ENCODE data around the gene CEP72.
"Not testable (repeated sequence)": the region's sequence is repeated elsewhere in the genome, so short reads cannot be mapped to it uniquely, and the experiment has no call there.

CEP72 gene

GRCh38 chr5:677131-678101 is 65.3 kb downstream of the CEP72 start:
- Histone ChIP-seq H3K4me3 (ENCODE audit: low read depth, low read length, poor library complexity, severe bottlenecking) (no peak overlapping the region), H3K79me2 (ENCODE audit: insufficient read depth, low read length) (no peaks in the 10 kb centered on the region), H3K4me1 (ENCODE audit: insufficient read depth, low read length, severe bottlenecking) (no peaks in the 10 kb centered on the region), H2AFZ (ENCODE audit: low read length) (no peak overlapping the region), H3K4me2 (ENCODE audit: low read length) (no peak overlapping the region), H4K20me1 (ENCODE audit: insufficient read depth, low read length) (no peaks in the 10 kb centered on the region), H3K9ac (ENCODE audit: low read length) (no peak overlapping the region), H3K36me3 (ENCODE audit: insufficient read depth, low read length) (no peaks in the 10 kb centered on the region), H3K9me2 (ENCODE audit: low read depth, low read length) (no peaks in the 10 kb centered on the region), H3F3A (ENCODE audit: insufficient read depth, low read length) (no peaks in the 10 kb centered on the region), H3K9me3 (ENCODE audit: low read length) (no peaks in the 10 kb centered on the region), H3K27ac (ENCODE audit: low read depth, low read length, poor library complexity, severe bottlenecking) (no peak overlapping the region), H3K27me3 (ENCODE audit: insufficient read depth, low read length) (no peaks in the 10 kb centered on the region)
- TF ChIP-seq, protein P1, sequence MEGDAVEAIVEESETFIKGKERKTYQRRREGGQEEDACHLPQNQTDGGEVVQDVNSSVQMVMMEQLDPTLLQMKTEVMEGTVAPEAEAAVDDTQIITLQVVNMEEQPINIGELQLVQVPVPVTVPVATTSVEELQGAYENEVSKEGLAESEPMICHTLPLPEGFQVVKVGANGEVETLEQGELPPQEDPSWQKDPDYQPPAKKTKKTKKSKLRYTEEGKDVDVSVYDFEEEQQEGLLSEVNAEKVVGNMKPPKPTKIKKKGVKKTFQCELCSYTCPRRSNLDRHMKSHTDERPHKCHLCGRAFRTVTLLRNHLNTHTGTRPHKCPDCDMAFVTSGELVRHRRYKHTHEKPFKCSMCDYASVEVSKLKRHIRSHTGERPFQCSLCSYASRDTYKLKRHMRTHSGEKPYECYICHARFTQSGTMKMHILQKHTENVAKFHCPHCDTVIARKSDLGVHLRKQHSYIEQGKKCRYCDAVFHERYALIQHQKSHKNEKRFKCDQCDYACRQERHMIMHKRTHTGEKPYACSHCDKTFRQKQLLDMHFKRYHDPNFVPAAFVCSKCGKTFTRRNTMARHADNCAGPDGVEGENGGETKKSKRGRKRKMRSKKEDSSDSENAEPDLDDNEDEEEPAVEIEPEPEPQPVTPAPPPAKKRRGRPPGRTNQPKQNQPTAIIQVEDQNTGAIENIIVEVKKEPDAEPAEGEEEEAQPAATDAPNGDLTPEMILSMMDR (IDR thresholded peaks at IDR 0.05; ENCODE audit: low read length) = no peak
- TF ChIP-seq EZH2 (IDR thresholded peaks at IDR 0.05; ENCODE audit: borderline replicate concordance, low read length) = no peak

DNA sequence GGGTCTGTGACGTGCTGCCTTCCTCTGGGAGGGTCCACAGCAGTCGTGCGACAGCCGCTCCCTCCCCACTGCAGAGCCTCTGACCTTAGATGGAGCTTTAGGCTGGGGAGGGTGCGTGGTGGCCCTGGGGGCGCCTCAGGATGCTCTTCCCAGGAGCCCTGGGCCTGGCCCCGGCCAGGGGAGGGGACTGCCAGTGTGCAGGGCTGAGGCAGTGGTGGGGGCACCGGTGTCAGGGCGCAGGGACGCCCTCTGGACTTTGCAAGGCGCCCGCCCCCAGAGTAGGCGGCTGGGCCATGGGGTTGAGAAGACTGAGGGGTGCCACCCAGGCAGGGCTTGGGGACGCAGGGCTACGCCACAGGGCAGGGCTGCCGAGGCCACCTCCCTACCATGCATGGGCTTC is 66.4 kb downstream of the CEP72 start:
- not testable (repeated sequence) for H3K79me2 ChIP-seq (ENCODE audit: insufficient read depth, low read length); H3K9me2 ChIP-seq (ENCODE audit: low read depth, low read length); H4K20me1 ChIP-seq (ENCODE audit: insufficient read depth, low read length); H3K4me3 ChIP-seq (ENCODE audit: low read depth, low read length, poor library complexity, severe bottlenecking); H2AFZ ChIP-seq (ENCODE audit: low read length); H3K27ac ChIP-seq (ENCODE audit: low read depth, low read length, poor library complexity, severe bottlenecking); H3K4me2 ChIP-seq (ENCODE audit: low read length); H3F3A ChIP-seq (ENCODE audit: insufficient read depth, low read length); H3K27me3 ChIP-seq (ENCODE audit: insufficient read depth, low read length); H3K36me3 ChIP-seq (ENCODE audit: insufficient read depth, low read length); H3K9ac ChIP-seq (ENCODE audit: low read length); H3K9me3 ChIP-seq (ENCODE audit: low read length); H3K4me1 ChIP-seq (ENCODE audit: insufficient read depth, low read length, severe bottlenecking)

- H3K9me3 ChIP-seq (ENCODE audit: low read length); H3K4me1 ChIP-seq (ENCODE audit: insufficient read depth, low read length, severe bottlenecking); H3K27ac ChIP-seq (ENCODE audit: low read depth, low read length, poor library complexity, severe bottlenecking); H3K36me3 ChIP-seq (ENCODE audit: insufficient read depth, low read length); H3K9ac ChIP-seq (ENCODE audit: low read length); H3K4me3 ChIP-seq (ENCODE audit: low read depth, low read length, poor library complexity, severe bottlenecking); H3F3A ChIP-seq (ENCODE audit: insufficient read depth, low read length); H4K20me1 ChIP-seq (ENCODE audit: insufficient read depth, low read length); H2AFZ ChIP-seq (ENCODE audit: low read length); H3K4me2 ChIP-seq (ENCODE audit: low read length); H3K27me3 ChIP-seq (ENCODE audit: insufficient read depth, low read length); H3K79me2 ChIP-seq (ENCODE audit: insufficient read depth, low read length); H3K9me2 ChIP-seq (ENCODE audit: low read depth, low read length): not testable (repeated sequence)
These were observed 67.2 kb downstream of the CEP72 start for GRCh38 chr5:679166-679895.

DNA sequence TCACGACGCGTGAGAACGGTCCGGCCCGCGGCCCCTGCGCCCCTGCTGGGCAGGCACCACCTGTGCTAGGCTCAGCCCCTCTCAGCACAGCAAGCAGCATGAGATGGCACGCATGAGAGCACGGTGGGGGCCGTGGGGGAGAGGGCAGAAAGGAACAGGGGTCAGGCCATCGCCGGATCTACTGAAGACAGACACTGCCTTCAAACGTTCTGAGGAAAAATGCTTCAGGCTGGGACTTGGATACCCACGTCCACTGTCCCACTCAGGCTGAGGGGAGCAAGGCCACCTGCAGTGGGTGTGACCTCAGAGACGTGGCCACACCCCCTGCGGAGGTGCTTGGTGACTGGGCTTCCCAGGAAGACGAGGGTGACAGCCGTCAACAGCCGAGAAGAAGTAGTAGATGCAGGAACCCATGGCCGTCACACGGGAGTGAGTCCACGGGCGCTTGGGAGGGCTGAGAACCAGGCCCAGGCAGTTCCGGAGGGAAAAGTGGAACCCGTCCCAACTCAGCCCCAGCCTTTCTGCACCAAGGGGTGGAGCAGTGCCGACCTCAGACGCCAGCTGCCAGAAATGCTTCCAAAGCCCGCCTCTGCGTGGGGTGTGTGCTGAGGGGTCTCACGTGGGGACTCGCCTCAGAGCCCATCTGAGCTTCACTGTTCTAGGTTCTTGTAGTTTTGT is 68.1 kb downstream of the CEP72 start:
- not testable (repeated sequence) for H4K20me1 ChIP-seq (ENCODE audit: insufficient read depth, low read length); H3K4me1 ChIP-seq (ENCODE audit: insufficient read depth, low read length, severe bottlenecking); H3K4me3 ChIP-seq (ENCODE audit: low read depth, low read length, poor library complexity, severe bottlenecking); H3K79me2 ChIP-seq (ENCODE audit: insufficient read depth, low read length); H3K27ac ChIP-seq (ENCODE audit: low read depth, low read length, poor library complexity, severe bottlenecking); H3K27me3 ChIP-seq (ENCODE audit: insufficient read depth, low read length); H3K9me2 ChIP-seq (ENCODE audit: low read depth, low read length); H3K9me3 ChIP-seq (ENCODE audit: low read length); H3K36me3 ChIP-seq (ENCODE audit: insufficient read depth, low read length); H3K9ac ChIP-seq (ENCODE audit: low read length); H3K4me2 ChIP-seq (ENCODE audit: low read length); H2AFZ ChIP-seq (ENCODE audit: low read length); H3F3A ChIP-seq (ENCODE audit: insufficient read depth, low read length)

GRCh38 chr5:680836-681235 is 68.7 kb downstream of the CEP72 start:
- H2AFZ ChIP-seq (ENCODE audit: low read length); H3K27ac ChIP-seq (ENCODE audit: low read depth, low read length, poor library complexity, severe bottlenecking); H3K4me3 ChIP-seq (ENCODE audit: low read depth, low read length, poor library complexity, severe bottlenecking); H3F3A ChIP-seq (ENCODE audit: insufficient read depth, low read length); H3K4me2 ChIP-seq (ENCODE audit: low read length); H3K36me3 ChIP-seq (ENCODE audit: insufficient read depth, low read length); H4K20me1 ChIP-seq (ENCODE audit: insufficient read depth, low read length); H3K9me3 ChIP-seq (ENCODE audit: low read length); H3K9me2 ChIP-seq (ENCODE audit: low read depth, low read length); H3K79me2 ChIP-seq (ENCODE audit: insufficient read depth, low read length); H3K27me3 ChIP-seq (ENCODE audit: insufficient read depth, low read length); H3K9ac ChIP-seq (ENCODE audit: low read length); H3K4me1 ChIP-seq (ENCODE audit: insufficient read depth, low read length, severe bottlenecking): not testable (repeated sequence)

GRCh38 chr5:681317-682191 is 69.4 kb downstream of the CEP72 start:
- H3K4me2 ChIP-seq (ENCODE audit: low read length); H2AFZ ChIP-seq (ENCODE audit: low read length); H3K36me3 ChIP-seq (ENCODE audit: insufficient read depth, low read length); H4K20me1 ChIP-seq (ENCODE audit: insufficient read depth, low read length); H3K27ac ChIP-seq (ENCODE audit: low read depth, low read length, poor library complexity, severe bottlenecking); H3F3A ChIP-seq (ENCODE audit: insufficient read depth, low read length); H3K4me1 ChIP-seq (ENCODE audit: insufficient read depth, low read length, severe bottlenecking); H3K4me3 ChIP-seq (ENCODE audit: low read depth, low read length, poor library complexity, severe bottlenecking); H3K27me3 ChIP-seq (ENCODE audit: insufficient read depth, low read length); H3K79me2 ChIP-seq (ENCODE audit: insufficient read depth, low read length); H3K9me3 ChIP-seq (ENCODE audit: low read length); H3K9me2 ChIP-seq (ENCODE audit: low read depth, low read length); H3K9ac ChIP-seq (ENCODE audit: low read length): not testable (repeated sequence)
